ENCODE measurements around the gene CFAP210. TPM values are rescaled to one million over a fixed set of nuclear protein-coding genes. Genes with fewer than 3 reads are reported as not detected.
"Not testable (repeated sequence)": the region's sequence is repeated elsewhere in the genome, so short reads cannot be mapped to it uniquely, and the experiment has no call there.

CFAP210 gene
- total RNA-seq, 2 donors from 2014 or later: not detected

GRCh38 chr2:169692718-169693117 lies 1.5 kb downstream of the CFAP210 start:
- DNase-seq: no peak
- H3K27ac ChIP-seq: no peak overlapping the region
- no peaks in the 10 kb centered on the region for H3K36me3 ChIP-seq
- no peak overlapping the region for H3K4me3 ChIP-seq
- TF ChIP-seq CTCF (IDR thresholded peaks at IDR 0.05): no peak
- peaks cover 4% of the 10 kb centered on the region for H3K4me1 ChIP-seq
- no peak overlapping the region for H3K9ac ChIP-seq (ENCODE audit: low read depth in 2 of 2, low read length in 2 of 2)
- H3K9me3 ChIP-seq: no peaks in the 10 kb centered on the region
- H3K27me3 ChIP-seq: no peaks in the 10 kb centered on the region
- intact Hi-C loops (cut with DNase I): no loop called here

GRCh38 chr2:169690958-169691357 lies 3.2 kb downstream of the CFAP210 start:
- H3K9ac ChIP-seq (ENCODE audit: low read depth in 2 of 2, low read length in 2 of 2): no peak overlapping the region
- DNase-seq: no peak
- intact Hi-C loops (cut with DNase I): no loop called here
- no peaks in the 10 kb centered on the region for H3K9me3 ChIP-seq
- H3K4me3 ChIP-seq: no peak overlapping the region
- H3K27ac ChIP-seq: no peak overlapping the region
- no peak for TF ChIP-seq CTCF (IDR thresholded peaks at IDR 0.05)
- H3K27me3 ChIP-seq: no peaks in the 10 kb centered on the region
- no peaks in the 10 kb centered on the region for H3K36me3 ChIP-seq
- peaks cover 4% of the 10 kb centered on the region for H3K4me1 ChIP-seq

GRCh38 chr2:169687943-169688342 lies 6.3 kb downstream of the CFAP210 start:
- H3K36me3 ChIP-seq; intact Hi-C loops (cut with DNase I): not testable (repeated sequence)

GRCh38 chr2:169686825-169687224 lies 7.4 kb downstream of the CFAP210 start:
- H3K27ac ChIP-seq; H3K9ac ChIP-seq (ENCODE audit: low read depth in 2 of 2, low read length in 2 of 2); H3K4me1 ChIP-seq; intact Hi-C loops (cut with DNase I); H3K4me3 ChIP-seq; H3K9me3 ChIP-seq; DNase-seq; H3K36me3 ChIP-seq; H3K27me3 ChIP-seq: not testable (repeated sequence)

More at GRCh38 chr2:169687943-169688342, 6.3 kb downstream of the CFAP210 start:
- H3K9ac ChIP-seq (ENCODE audit: low read depth in 2 of 2, low read length in 2 of 2); H3K4me1 ChIP-seq; H3K4me3 ChIP-seq; DNase-seq; H3K27me3 ChIP-seq; H3K9me3 ChIP-seq; H3K27ac ChIP-seq: not testable (repeated sequence)

- H3K36me3 ChIP-seq; H3K9me3 ChIP-seq; DNase-seq; H3K27me3 ChIP-seq; H3K9ac ChIP-seq (ENCODE audit: low read depth in 2 of 2, low read length in 2 of 2); intact Hi-C loops (cut with DNase I); H3K27ac ChIP-seq; H3K4me3 ChIP-seq; H3K4me1 ChIP-seq: not testable (repeated sequence)
These were observed 9.5 kb downstream of the CFAP210 start for GRCh38 chr2:169684712-169685111.

GRCh38 chr2:169684135-169684565 lies 10.1 kb downstream of the CFAP210 start:
- Histone ChIP-seq H3K4me3 (no peak overlapping the region), H3K36me3 (no peaks in the 10 kb centered on the region), H3K27me3 (no peaks in the 10 kb centered on the region), H3K27ac (no peak overlapping the region), H3K4me1 (no peaks in the 10 kb centered on the region), H3K9ac (ENCODE audit: low read depth in 2 of 2, low read length in 2 of 2) (no peak overlapping the region), H3K9me3 (no peaks in the 10 kb centered on the region)
- no peak for TF ChIP-seq CTCF (IDR thresholded peaks at IDR 0.05)
- intact Hi-C loops (cut with DNase I): no loop called here
- DNase-seq: no peak

- intact Hi-C loops (cut with DNase I): no loop called here
- Histone ChIP-seq H3K9ac (ENCODE audit: low read depth in 2 of 2, low read length in 2 of 2) (no peak overlapping the region), H3K36me3 (no peaks in the 10 kb centered on the region), H3K4me1 (no peaks in the 10 kb centered on the region), H3K27me3 (no peaks in the 10 kb centered on the region), H3K4me3 (no peak overlapping the region), H3K27ac (no peak overlapping the region), H3K9me3 (no peaks in the 10 kb centered on the region)
- DNase-seq: no peak
- no peak for TF ChIP-seq CTCF (IDR thresholded peaks at IDR 0.05)
These were observed 10.6 kb downstream of the CFAP210 start for GRCh38 chr2:169683425-169684134.
